Testis (tissue), 2 donors: ENCODE measurements around the gene COMMD4.
"Not testable (repeated sequence)": the region's sequence is repeated elsewhere in the genome, so short reads cannot be mapped to it uniquely, and the experiment has no call there.

Experiments
- CTCF ChIP-seq, 3 experiments: fragments of 450-650 bp in 2 of 3; fragments of 200-600 bp in 1 of 3; sonication (generic) in 1 of 3; IDR thresholded peaks; one replicate each; pipeline ENCODE4 v1.5.1; 2016 to 2019; ENCODE audit warnings: antibody characterized with exemption in 3 of 3, mild to moderate bottlenecking in 2 of 3, moderate library complexity in 1 of 3
- POLR2A ChIP-seq: fragments of 450-650 bp; IDR thresholded peaks from one replicate; pipeline ENCODE4 v1.6.1; 2017; ENCODE audit warnings: antibody characterized with exemption, mild to moderate bottlenecking, moderate library complexity

DNA sequence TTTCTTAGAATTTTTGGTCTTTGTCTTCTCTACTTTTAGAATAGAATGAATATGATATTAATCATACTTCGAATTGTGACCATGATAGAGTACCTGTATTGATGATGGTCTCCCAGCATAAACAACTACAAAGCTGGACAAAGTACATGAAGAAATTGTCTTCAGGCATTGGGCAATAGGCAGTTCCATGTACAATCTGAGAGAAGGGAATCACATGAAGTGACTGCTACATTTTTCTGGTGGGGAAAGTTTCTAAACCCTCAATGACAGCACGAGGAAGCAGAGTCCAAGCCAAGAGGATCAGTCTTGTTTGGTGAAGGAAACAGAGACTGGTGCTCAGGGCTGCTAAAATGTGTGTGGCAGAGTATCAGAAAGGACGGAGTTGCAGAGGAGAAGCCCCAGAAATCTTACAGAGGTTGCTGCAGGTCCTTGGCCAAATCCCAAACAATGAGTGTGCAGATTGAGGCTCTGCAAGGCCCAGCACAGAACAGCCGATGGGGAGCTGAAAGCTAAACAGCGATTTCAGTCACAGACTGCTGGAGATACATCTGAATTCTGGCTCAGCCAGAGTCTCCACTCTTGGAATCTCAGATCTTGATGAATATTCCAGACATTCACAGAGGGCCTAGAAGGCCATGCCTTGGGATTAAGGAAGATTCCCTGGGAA lies 16.5 kb upstream of the COMMD4 start:
- not testable (repeated sequence) for TF ChIP-seq CTCF (IDR thresholded peaks at IDR 0.05); POLR2A
